Measurements from ENCODE around the gene CFAP92.

The CFAP92 gene

GRCh38 chr3:128875556-128876120, 118.2 kb downstream of the CFAP92 start:
- DNase-seq, result peak; percentile 52
- Histone ChIP-seq H3K9ac (ENCODE audit: low read length) (no peak overlapping the region), H3K79me2 (ENCODE audit: low read length) (peaks cover 29% of the 10 kb centered on the region), H3K9me2 (replicated peaks; ENCODE audit: insufficient read depth, low read length) (no peaks in the 10 kb centered on the region), H3K4me1 (ENCODE audit: low read length) (peaks cover 2% of the 10 kb centered on the region; the same call in 1 of the 2 replicates), H3K9me3 (replicated peaks; ENCODE audit: insufficient read depth, low read length) (no peaks in the 10 kb centered on the region), H3F3A (ENCODE audit: insufficient read depth, low read length) (no peaks in the 10 kb centered on the region), H2AFZ (ENCODE audit: low read length) (no peak overlapping the region), H3K4me3 (ENCODE audit: low read length) (no peak overlapping the region), H3K36me3 (replicated peaks; ENCODE audit: insufficient read depth, low read length) (no peaks in the 10 kb centered on the region), H3K27ac (ENCODE audit: low read length) (no peak overlapping the region), H4K20me1 (ENCODE audit: insufficient read depth, low read length) (no peaks in the 10 kb centered on the region), H3K27me3 (replicated peaks; ENCODE audit: insufficient read depth, low read length) (no peaks in the 10 kb centered on the region), H3K4me2 (ENCODE audit: low read depth, low read length) (no peak overlapping the region)
- TF ChIP-seq CTCF (IDR thresholded peaks at IDR 0.05; ENCODE audit: low read length) (peak; percentile 57), EZH2phosphoT487 (IDR thresholded peaks at IDR 0.05; ENCODE audit: low read length) (no peak)

GRCh38 chr3:128874481-128875180, 119.2 kb downstream of the CFAP92 start:
- TF ChIP-seq CTCF (IDR thresholded peaks at IDR 0.05; ENCODE audit: low read length), result no peak
- TF ChIP-seq EZH2phosphoT487 (IDR thresholded peaks at IDR 0.05; ENCODE audit: low read length), result no peak

GRCh38 chr3:128873244-128874022, 120.4 kb downstream of the CFAP92 start:
- H3K36me3 ChIP-seq (replicated peaks; ENCODE audit: insufficient read depth, low read length), result no peaks in the 10 kb centered on the region
- no peak overlapping the region for H3K27ac ChIP-seq (ENCODE audit: low read length)
- H4K20me1 ChIP-seq (ENCODE audit: insufficient read depth, low read length), result no peaks in the 10 kb centered on the region
- no peaks in the 10 kb centered on the region for H3F3A ChIP-seq (ENCODE audit: insufficient read depth, low read length)
- H3K4me1 ChIP-seq (ENCODE audit: low read length), result no peaks in the 10 kb centered on the region
- TF ChIP-seq EZH2phosphoT487 (IDR thresholded peaks at IDR 0.05; ENCODE audit: low read length) (no peak), EZH2 (optimal IDR thresholded peaks at IDR 0.05; ENCODE audit: low read depth, low read length) (no peak), CTCF (IDR thresholded peaks at IDR 0.05; ENCODE audit: low read length) (no peak)
- no peaks in the 10 kb centered on the region for H3K27me3 ChIP-seq (replicated peaks; ENCODE audit: insufficient read depth, low read length)
- H3K9me3 ChIP-seq (replicated peaks; ENCODE audit: insufficient read depth, low read length), result no peaks in the 10 kb centered on the region
- no peaks in the 10 kb centered on the region for H3K9me2 ChIP-seq (replicated peaks; ENCODE audit: insufficient read depth, low read length)
- H2AFZ ChIP-seq (ENCODE audit: low read length), result no peak overlapping the region
- DNase-seq, result no peak
- no peak overlapping the region for H3K4me2 ChIP-seq (ENCODE audit: low read depth, low read length)
- peaks cover 8% of the 10 kb centered on the region for H3K79me2 ChIP-seq (ENCODE audit: low read length)
- H3K4me3 ChIP-seq (ENCODE audit: low read length), result no peak overlapping the region
- no peak overlapping the region for H3K9ac ChIP-seq (ENCODE audit: low read length)

More at GRCh38 chr3:128874481-128875180, 119.2 kb downstream of the CFAP92 start:
- Histone ChIP-seq H3K9me2 (replicated peaks; ENCODE audit: insufficient read depth, low read length) (no peaks in the 10 kb centered on the region), H3K79me2 (ENCODE audit: low read length) (peaks cover 19% of the 10 kb centered on the region), H3K36me3 (replicated peaks; ENCODE audit: insufficient read depth, low read length) (no peaks in the 10 kb centered on the region), H3K4me1 (ENCODE audit: low read length) (no peaks in the 10 kb centered on the region), H4K20me1 (ENCODE audit: insufficient read depth, low read length) (no peaks in the 10 kb centered on the region), H3F3A (ENCODE audit: insufficient read depth, low read length) (no peaks in the 10 kb centered on the region), H3K9ac (ENCODE audit: low read length) (no peak overlapping the region), H3K27ac (ENCODE audit: low read length) (no peak overlapping the region), H3K27me3 (replicated peaks; ENCODE audit: insufficient read depth, low read length) (no peaks in the 10 kb centered on the region), H3K9me3 (replicated peaks; ENCODE audit: insufficient read depth, low read length) (no peaks in the 10 kb centered on the region), H3K4me2 (ENCODE audit: low read depth, low read length) (no peak overlapping the region), H2AFZ (ENCODE audit: low read length) (no peak overlapping the region), H3K4me3 (ENCODE audit: low read length) (no peak overlapping the region)
- no peak for DNase-seq

All from MM.1S (cell line).